ENCODE data around the gene EDIL3.

GRCh38 chr5:83895860-83896259 is 488.8 kb downstream of the EDIL3 start:
- TF ChIP-seq CTCF (IDR thresholded peaks at IDR 0.05) (no peak), POLR2A (IDR thresholded peaks at IDR 0.05) (no peak), POLR2AphosphoS5 (IDR thresholded peaks at IDR 0.05) (no peak), EP300 (IDR thresholded peaks at IDR 0.05) (no peak)

Measured in sigmoid colon (tissue), 4 donors.